Measurements from ENCODE around the gene CRHR2. TPM values are rescaled to one million over a fixed set of nuclear protein-coding genes. Genes with fewer than 3 reads are reported as not detected.

The CRHR2 gene
- total RNA-seq, result 1 to 10 TPM in 2 of 9 donors, under 1 TPM in 6, not detected in 1; 0.28 to 1.6 (median 0.71) TPM
- under 1 TPM; 0.06 to 0.80 TPM for polyA plus RNA-seq
- long read RNA-seq, donor 1, result 0 reads
- long read RNA-seq, donor 2, partial matches to known transcripts, result 1 of 5 reads
- long read RNA-seq, donor 2, other reads (novel, unspliced or antisense), result 1 of 5 reads
- long read RNA-seq, donor 3, result 0 reads

DNA sequence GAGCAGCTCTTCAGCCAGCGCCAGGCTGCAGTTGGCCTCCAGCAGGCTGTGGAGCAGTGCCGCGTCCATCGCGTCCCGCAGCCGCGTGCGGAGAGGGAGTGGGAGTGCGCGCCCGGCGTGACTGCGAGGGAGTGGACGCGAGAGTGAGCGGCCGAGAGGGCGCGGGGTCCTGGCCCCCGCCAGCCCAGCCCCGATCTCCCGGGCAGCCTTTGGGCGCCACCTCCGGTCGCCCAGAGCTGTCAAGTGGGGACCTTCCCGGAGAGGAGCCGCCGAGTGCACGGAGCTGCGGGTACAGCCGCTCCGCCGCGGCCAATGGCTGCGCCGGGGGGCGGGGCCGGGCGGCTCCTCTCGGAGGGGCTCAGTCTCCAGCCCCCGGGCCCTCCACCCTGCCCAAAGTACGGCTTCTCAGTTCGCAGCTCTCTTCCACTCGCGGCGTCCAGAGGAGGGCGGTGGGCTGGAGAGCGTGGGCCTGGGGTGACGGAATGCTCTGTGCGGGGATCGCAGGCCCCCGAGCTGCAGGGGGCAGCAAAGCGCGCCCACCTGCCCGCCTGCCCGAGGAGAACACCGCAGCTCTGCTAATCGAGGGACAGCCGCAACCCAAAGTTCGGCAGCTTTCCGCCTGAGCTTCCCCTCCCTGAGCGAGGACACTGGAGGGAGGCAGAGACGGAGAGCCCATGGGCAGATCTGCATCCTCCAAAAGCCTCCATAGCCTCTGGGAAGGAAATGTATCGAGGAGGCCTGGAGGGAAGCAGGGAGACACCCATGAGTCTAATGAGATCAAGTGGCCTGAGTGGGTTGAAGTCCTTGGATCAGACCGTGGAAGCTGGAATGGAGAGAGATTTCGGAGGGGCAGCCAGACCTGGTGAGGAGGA lies at the start of gene CRHR2:
Gene CRHR2 (minus strand): TSS at position 245 of the 872 bp plus-strand sequence. CDS start 176 bp downstream, at position 69.
- WGBS, 4 donors, result 4 to 10% (median 6%) methylated on average over 19 to 67 of the region's 67 CpGs
- TF ChIP-seq POLR2A (IDR thresholded peaks at IDR 0.05), result no peak
- TF ChIP-seq, protein P1, sequence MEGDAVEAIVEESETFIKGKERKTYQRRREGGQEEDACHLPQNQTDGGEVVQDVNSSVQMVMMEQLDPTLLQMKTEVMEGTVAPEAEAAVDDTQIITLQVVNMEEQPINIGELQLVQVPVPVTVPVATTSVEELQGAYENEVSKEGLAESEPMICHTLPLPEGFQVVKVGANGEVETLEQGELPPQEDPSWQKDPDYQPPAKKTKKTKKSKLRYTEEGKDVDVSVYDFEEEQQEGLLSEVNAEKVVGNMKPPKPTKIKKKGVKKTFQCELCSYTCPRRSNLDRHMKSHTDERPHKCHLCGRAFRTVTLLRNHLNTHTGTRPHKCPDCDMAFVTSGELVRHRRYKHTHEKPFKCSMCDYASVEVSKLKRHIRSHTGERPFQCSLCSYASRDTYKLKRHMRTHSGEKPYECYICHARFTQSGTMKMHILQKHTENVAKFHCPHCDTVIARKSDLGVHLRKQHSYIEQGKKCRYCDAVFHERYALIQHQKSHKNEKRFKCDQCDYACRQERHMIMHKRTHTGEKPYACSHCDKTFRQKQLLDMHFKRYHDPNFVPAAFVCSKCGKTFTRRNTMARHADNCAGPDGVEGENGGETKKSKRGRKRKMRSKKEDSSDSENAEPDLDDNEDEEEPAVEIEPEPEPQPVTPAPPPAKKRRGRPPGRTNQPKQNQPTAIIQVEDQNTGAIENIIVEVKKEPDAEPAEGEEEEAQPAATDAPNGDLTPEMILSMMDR (IDR thresholded peaks at IDR 0.05), result peak; percentile 33 to 71 (median 56)
- H3K36me3 ChIP-seq, result no peaks in the 10 kb centered on the region
- peak; percentile 27 to 83 (median 66) for ATAC-seq
- peak within 1 kb of the TSS; percentile 27 to 67 (median 56) for H3K4me3 ChIP-seq
- peak in 3 of 5 donors; percentile 33 to 65 (median 36) for DNase-seq
- intact Hi-C loops (cut with DNase I), result loop anchor here in 7 of 10 donors (1.0 to 5.0 kb wide), 4 partner anchors 55 to 60 kb away; no protein-coding TSS in a partner anchor
- H3K27ac ChIP-seq, result peak within 1 kb of the TSS in 2 of 12 donors; percentile 34 to 53
- H3K4me1 ChIP-seq, result peaks cover 4 to 22% (median 12%) of the 10 kb centered on the region in 12 donors
- no peaks in the 10 kb centered on the region for H3K9me3 ChIP-seq
- peaks cover 13 to 53% (median 32%) of the 10 kb centered on the region in 9 donors for H3K27me3 ChIP-seq

GRCh38 chr7:30731581-30731980 lies 49.3 kb upstream of the CRHR2 start:
- 46 to 64% (median 53%) methylated on average over 11 of the region's 11 CpGs for WGBS, 4 donors
- TF ChIP-seq, protein P1 (IDR thresholded peaks at IDR 0.05), result no peak
- TF ChIP-seq POLR2A (IDR thresholded peaks at IDR 0.05), result no peak

DNA sequence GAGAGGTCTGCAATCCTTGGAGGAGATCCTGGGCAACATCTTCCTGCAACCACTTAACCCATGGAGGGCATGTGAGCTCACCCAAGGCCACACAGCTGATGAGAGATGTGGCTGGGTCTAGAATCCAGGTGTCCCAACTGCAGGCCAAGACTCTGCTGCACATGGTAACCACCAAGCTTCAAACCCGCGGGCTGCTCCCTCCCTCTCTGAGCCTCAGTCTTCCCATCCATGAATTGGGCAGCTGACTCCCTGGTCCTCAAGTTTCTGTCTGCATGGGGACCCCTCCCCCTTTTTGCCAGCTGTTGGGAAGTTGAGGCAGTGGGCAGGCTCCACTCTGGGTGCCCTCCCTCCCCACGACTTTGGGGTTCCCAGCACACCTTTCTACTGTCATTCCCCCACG lies 48.7 kb upstream of the CRHR2 start:
- Histone ChIP-seq H3K9me3 (no peaks in the 10 kb centered on the region), H3K4me3 (no peak overlapping the region), H3K36me3 (no peaks in the 10 kb centered on the region), H3K27me3 (no peaks in the 10 kb centered on the region), H3K4me1 (no peaks in the 10 kb centered on the region), H3K27ac (no peak overlapping the region)
- no peak for TF ChIP-seq POLR2A (IDR thresholded peaks at IDR 0.05)
- TF ChIP-seq, protein P1 (IDR thresholded peaks at IDR 0.05), result no peak
- intact Hi-C loops (cut with DNase I), result loop anchor here in 3 of 10 donors (10.0 kb wide), 2 partner anchors 106 to 116 kb away; no protein-coding TSS in a partner anchor
- DNase-seq (no peak), ATAC-seq (no peak)
- 65 to 81% (median 78%) methylated on average over 2 to 4 of the region's 4 CpGs for WGBS, 4 donors

More at GRCh38 chr7:30731581-30731980, 49.3 kb upstream of the CRHR2 start:
- Histone ChIP-seq H3K4me1 (no peaks in the 10 kb centered on the region), H3K27me3 (no peaks in the 10 kb centered on the region), H3K4me3 (no peak overlapping the region), H3K36me3 (no peaks in the 10 kb centered on the region), H3K27ac (no peak overlapping the region), H3K9me3 (no peaks in the 10 kb centered on the region)
- intact Hi-C loops (cut with DNase I), result loop anchor here in 3 of 10 donors (10.0 kb wide), 2 partner anchors 107 to 117 kb away; no protein-coding TSS in a partner anchor
- DNase-seq (no peak), ATAC-seq (peak in 1 of 4 donors; percentile 27)

- TF ChIP-seq POLR2A (IDR thresholded peaks at IDR 0.05), result no peak
- TF ChIP-seq, protein P1 (IDR thresholded peaks at IDR 0.05), result no peak
- Histone ChIP-seq H3K36me3 (no peaks in the 10 kb centered on the region), H3K9me3 (no peaks in the 10 kb centered on the region), H3K4me3 (no peak overlapping the region), H3K27ac (no peak overlapping the region), H3K4me1 (no peaks in the 10 kb centered on the region), H3K27me3 (no peaks in the 10 kb centered on the region)
- intact Hi-C loops (cut with DNase I), result loop anchor here in 3 of 10 donors (10.0 kb wide), 2 partner anchors 105 to 115 kb away; no protein-coding TSS in a partner anchor
- DNase-seq (no peak), ATAC-seq (no peak)
- WGBS, 4 donors, result 88 to 100% (median 99%) methylated on average over 2 of the region's 2 CpGs
Measured at GRCh38 chr7:30730097-30730496, 47.8 kb upstream of the CRHR2 start.

Data from heart left ventricle (tissue), 16 donors.